ENCODE measurements around the gene SVIP.
A peak's percentile ranks its signal among the peaks of the same experiment; 100 is the strongest.

Gene SVIP

DNA sequence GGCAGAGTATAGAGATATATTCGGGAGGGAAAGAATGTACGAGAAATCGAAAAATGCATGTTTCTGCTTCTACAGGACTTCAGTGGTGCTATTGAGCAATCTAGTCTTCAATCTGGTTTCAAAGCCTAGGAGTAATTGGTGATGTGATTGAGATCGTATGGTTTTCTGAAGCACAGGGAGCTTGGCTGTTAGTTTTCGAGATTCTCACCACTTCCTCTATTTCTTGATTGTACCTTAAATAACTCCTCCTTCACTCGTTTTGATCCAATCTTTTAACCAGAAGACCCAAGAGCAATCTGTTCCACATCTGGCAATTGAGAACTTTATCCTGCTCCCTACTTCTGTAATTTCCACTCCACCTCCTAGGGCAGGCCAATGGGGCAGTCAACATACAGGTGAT, 30.2 kb upstream of the SVIP start:
- in situ Hi-C loops (cut with HindIII; ENCODE audit: low sequenced_read_pairs) = no loop called here
- TF ChIP-seq, protein P1, sequence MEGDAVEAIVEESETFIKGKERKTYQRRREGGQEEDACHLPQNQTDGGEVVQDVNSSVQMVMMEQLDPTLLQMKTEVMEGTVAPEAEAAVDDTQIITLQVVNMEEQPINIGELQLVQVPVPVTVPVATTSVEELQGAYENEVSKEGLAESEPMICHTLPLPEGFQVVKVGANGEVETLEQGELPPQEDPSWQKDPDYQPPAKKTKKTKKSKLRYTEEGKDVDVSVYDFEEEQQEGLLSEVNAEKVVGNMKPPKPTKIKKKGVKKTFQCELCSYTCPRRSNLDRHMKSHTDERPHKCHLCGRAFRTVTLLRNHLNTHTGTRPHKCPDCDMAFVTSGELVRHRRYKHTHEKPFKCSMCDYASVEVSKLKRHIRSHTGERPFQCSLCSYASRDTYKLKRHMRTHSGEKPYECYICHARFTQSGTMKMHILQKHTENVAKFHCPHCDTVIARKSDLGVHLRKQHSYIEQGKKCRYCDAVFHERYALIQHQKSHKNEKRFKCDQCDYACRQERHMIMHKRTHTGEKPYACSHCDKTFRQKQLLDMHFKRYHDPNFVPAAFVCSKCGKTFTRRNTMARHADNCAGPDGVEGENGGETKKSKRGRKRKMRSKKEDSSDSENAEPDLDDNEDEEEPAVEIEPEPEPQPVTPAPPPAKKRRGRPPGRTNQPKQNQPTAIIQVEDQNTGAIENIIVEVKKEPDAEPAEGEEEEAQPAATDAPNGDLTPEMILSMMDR (IDR thresholded peaks at IDR 0.05; ENCODE audit: low read depth, low read length, missing control alignments) = no peak
- no peak overlapping the region for H3K4me3 ChIP-seq (ENCODE audit: low read depth, low read length)
- no peak for DNase-seq (ENCODE audit: low read depth)

DNA sequence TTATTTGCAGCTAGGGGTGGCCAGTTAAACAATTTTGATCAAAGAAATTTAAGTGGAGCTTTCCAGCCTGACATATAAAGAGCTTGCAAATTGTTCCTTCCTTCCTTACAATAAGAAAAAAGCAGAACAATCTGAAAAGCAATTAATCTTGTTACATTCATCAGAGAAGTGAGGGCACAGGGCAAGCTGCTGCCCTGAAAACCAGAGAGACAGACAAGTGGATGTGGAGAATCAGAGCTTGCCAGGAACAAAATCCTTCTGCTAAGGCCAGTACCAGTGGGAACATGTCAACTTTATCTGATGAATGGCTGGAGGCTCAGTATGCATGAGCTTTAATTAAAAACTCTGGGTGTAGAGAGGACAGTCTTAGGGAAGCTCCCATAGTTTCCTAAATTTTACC, 21.9 kb upstream of the SVIP start:
- no peak overlapping the region for H3K4me3 ChIP-seq (ENCODE audit: low read depth, low read length)
- DNase-seq (ENCODE audit: low read depth) = no peak
- TF ChIP-seq, protein P1 (IDR thresholded peaks at IDR 0.05; ENCODE audit: low read depth, low read length, missing control alignments) = no peak
- in situ Hi-C loops (cut with HindIII; ENCODE audit: low sequenced_read_pairs) = no loop called here

DNA sequence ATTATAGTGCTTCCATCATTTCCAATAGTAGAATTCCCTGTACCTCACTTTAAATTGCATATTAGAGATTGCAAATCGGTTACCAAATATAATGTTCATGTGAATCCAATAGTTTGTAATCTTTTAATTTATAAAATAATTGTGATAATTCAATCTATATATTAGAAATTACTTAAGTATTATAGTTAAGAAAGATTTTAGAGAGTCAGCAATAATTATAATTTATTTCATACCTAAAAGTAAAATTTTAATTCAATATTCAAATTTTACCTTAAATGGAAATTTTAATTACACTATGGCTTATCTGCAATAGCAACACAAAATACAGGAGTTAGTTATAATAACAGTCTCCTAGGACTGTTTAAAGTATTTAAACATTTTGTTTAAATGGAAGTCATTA, 17.1 kb upstream of the SVIP start:
- H3K4me3 ChIP-seq (ENCODE audit: low read depth, low read length) = no peak overlapping the region
- in situ Hi-C loops (cut with HindIII; ENCODE audit: low sequenced_read_pairs) = no loop called here
- TF ChIP-seq, protein P1 (IDR thresholded peaks at IDR 0.05; ENCODE audit: low read depth, low read length, missing control alignments) = no peak
- DNase-seq (ENCODE audit: low read depth) = no peak

DNA sequence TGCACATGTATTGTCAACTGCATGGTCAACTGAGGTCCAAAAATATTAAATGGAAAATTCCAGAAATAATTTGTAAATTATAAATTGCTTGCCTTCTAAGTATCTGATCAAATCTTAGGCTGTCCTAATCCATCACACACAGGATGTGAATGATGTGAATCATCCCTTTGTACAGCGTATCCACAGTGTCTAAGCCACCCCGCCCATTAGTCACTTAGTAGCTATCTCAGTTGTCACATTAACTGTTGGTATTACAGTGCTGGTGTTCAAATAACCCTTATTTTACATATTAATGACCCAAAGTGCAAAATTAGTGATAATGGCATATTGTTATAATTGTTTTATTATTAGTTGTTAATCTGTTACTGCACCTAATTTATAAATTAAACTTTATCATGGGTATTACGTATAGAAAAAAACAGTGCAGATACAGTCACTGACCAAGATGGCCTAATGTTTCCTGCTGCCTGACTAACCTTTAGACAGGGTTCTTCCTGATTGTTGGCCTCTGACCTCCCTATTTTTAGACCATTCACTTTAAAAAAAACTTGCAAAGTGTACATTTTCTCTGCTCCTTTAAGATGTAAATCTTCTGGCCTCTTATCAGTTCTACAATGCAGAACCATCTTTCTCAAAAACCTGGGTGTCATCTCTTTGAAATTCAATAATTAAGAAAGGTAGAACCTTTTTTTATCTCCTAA, 2.9 kb upstream of the SVIP start:
- no peak overlapping the region for H3K4me3 ChIP-seq (ENCODE audit: low read depth, low read length)
- in situ Hi-C loops (cut with HindIII; ENCODE audit: low sequenced_read_pairs) = no loop called here
- TF ChIP-seq, protein P1 (IDR thresholded peaks at IDR 0.05; ENCODE audit: low read depth, low read length, missing control alignments) = no peak
- DNase-seq (ENCODE audit: low read depth) = no peak

DNA sequence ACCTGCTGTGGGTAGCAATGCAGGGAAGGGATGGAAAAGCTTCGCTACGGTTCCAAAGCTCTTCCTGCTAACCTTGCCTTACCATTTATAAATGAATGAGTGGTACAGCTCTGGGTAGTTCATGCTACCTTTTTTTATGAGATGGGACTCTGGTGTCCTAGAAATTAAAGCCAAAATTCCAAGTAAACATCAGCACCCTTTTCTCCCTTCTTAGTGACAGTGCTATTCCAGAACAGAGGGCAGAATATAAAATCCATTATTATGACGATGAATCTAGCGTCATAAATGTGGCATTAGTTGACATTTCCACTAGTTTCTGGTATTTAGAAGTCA, 447 bp upstream of the SVIP start:
- peak overlapping the region; percentile 96 for H3K4me3 ChIP-seq (ENCODE audit: low read depth, low read length)
- no peak for DNase-seq (ENCODE audit: low read depth)
- in situ Hi-C loops (cut with HindIII; ENCODE audit: low sequenced_read_pairs) = no loop called here
- TF ChIP-seq, protein P1 (IDR thresholded peaks at IDR 0.05; ENCODE audit: low read depth, low read length, missing control alignments) = no peak

DNA sequence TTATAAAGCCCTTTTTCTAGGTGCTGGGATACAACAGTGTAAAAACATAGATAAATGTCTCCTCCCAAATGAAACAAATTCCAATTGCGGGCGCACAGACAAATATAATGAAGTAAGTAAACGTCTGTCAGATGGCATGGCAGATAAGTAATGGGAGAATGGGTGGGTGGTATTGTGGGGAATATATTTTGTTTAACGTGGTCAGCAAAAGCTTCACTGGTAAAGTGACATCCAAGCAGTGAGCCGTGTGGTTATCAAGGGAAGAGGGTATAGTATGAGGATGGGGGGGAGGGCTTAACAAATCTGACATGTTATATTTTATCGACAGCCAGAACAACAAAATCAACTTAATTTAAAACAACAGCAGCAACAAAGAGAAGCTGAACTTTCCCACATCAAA, 1.2 kb downstream of the SVIP start:
- H3K4me3 ChIP-seq (ENCODE audit: low read depth, low read length) = no peak overlapping the region
- no peak for DNase-seq (ENCODE audit: low read depth)
- in situ Hi-C loops (cut with HindIII; ENCODE audit: low sequenced_read_pairs) = no loop called here
- TF ChIP-seq, protein P1 (IDR thresholded peaks at IDR 0.05; ENCODE audit: low read depth, low read length, missing control alignments) = no peak

All from astrocyte of the cerebellum (primary cell).